ENCODE measurements around the gene TRIM58. TPM values are rescaled to one million over a fixed set of nuclear protein-coding genes. Genes with fewer than 3 reads are reported as not detected.

The TRIM58 gene
- total and polyA plus RNA-seq, 7 donors = 0.04 to 2.4 (median 0.11) TPM; not detected in 1

DNA sequence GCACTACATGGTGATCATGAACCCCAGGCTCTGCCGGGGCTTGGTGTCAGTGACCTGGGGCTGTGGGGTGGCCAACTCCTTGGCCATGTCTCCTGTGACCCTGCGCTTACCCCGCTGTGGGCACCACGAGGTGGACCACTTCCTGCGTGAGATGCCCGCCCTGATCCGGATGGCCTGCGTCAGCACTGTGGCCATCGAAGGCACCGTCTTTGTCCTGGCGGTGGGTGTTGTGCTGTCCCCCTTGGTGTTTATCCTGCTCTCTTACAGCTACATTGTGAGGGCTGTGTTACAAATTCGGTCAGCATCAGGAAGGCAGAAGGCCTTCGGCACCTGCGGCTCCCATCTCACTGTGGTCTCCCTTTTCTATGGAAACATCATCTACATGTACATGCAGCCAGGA, 39.0 kb downstream of the TRIM58 start:
- Histone ChIP-seq H3K27ac (no peak overlapping the region), H3K9me3 (no peaks in the 10 kb centered on the region), H3K4me1 (no peaks in the 10 kb centered on the region), H3K36me3 (ENCODE audit: insufficient read depth in 1 of 2, low read depth in 1 of 2) (no peaks in the 10 kb centered on the region), H3K27me3 (ENCODE audit: insufficient read depth in 3 of 3, low read length in 2 of 3) (no peaks in the 10 kb centered on the region), H3K4me3 (no peak overlapping the region)
- intact Hi-C loops (cut with DNase I) = no loop called here
- WGBS, 3 donors = 87 to 90% (median 88%) methylated on average over 14 of the region's 14 CpGs
- TF ChIP-seq, protein P1, sequence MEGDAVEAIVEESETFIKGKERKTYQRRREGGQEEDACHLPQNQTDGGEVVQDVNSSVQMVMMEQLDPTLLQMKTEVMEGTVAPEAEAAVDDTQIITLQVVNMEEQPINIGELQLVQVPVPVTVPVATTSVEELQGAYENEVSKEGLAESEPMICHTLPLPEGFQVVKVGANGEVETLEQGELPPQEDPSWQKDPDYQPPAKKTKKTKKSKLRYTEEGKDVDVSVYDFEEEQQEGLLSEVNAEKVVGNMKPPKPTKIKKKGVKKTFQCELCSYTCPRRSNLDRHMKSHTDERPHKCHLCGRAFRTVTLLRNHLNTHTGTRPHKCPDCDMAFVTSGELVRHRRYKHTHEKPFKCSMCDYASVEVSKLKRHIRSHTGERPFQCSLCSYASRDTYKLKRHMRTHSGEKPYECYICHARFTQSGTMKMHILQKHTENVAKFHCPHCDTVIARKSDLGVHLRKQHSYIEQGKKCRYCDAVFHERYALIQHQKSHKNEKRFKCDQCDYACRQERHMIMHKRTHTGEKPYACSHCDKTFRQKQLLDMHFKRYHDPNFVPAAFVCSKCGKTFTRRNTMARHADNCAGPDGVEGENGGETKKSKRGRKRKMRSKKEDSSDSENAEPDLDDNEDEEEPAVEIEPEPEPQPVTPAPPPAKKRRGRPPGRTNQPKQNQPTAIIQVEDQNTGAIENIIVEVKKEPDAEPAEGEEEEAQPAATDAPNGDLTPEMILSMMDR (IDR thresholded peaks at IDR 0.05) = no peak
- ATAC-seq (no peak), DNase-seq (no peak)

DNA sequence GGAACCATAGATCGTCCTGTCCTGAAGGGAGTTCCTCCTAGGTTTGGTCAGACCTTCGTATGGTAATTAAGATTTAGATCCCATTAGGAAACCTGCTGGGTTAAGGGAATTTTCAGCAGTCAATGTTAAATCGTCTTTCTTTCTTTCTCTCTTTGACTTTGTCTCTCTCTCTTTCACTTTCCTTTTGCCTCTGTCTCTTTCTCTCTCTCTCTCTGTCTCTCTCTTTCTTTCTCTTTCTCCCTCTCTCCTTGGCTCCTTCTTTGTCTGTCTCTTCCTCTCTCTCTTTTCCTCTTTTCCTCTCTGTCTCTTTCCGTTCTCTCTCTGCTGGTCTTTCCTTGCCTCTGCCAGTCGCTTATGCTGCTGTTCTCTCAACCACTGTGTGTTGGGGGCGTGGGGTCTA, 47.1 kb downstream of the TRIM58 start:
- TF ChIP-seq, protein P1 (IDR thresholded peaks at IDR 0.05) = no peak
- Histone ChIP-seq H3K36me3 (ENCODE audit: insufficient read depth in 1 of 2, low read depth in 1 of 2) (no peaks in the 10 kb centered on the region), H3K27ac (no peak overlapping the region), H3K4me1 (no peaks in the 10 kb centered on the region), H3K27me3 (ENCODE audit: insufficient read depth in 3 of 3, low read length in 2 of 3) (no peaks in the 10 kb centered on the region), H3K9me3 (no peaks in the 10 kb centered on the region), H3K4me3 (no peak overlapping the region)
- intact Hi-C loops (cut with DNase I) = no loop called here
- no peak for DNase-seq
- no peak for ATAC-seq
- whole genome bisulfite sequencing, 3 donors = 73 to 79% (median 79%) methylated on average over 6 of the region's 6 CpGs

- no peak for DNase-seq
- H3K4me1 ChIP-seq = no peaks in the 10 kb centered on the region
- no peaks in the 10 kb centered on the region for H3K9me3 ChIP-seq
- no peak overlapping the region for H3K27ac ChIP-seq
- 89 to 93% (median 90%) methylated on average over 13 of the region's 13 CpGs for WGBS, 3 donors
- intact Hi-C loops (cut with DNase I) = no loop called here
- no peak for ATAC-seq
- no peaks in the 10 kb centered on the region for H3K27me3 ChIP-seq (ENCODE audit: insufficient read depth in 3 of 3, low read length in 2 of 3)
- H3K4me3 ChIP-seq = no peak overlapping the region
- H3K36me3 ChIP-seq (ENCODE audit: insufficient read depth in 1 of 2, low read depth in 1 of 2) = no peaks in the 10 kb centered on the region
- TF ChIP-seq, protein P1 (IDR thresholded peaks at IDR 0.05) = no peak
Measured at GRCh38 chr1:247905181-247905580, 48.2 kb downstream of the TRIM58 start.

GRCh38 chr1:247905910-247906503, 49.0 kb downstream of the TRIM58 start:
- 64 to 73% (median 72%) methylated on average over 9 of the region's 9 CpGs for WGBS, 3 donors

More at GRCh38 chr1:247905910-247906503, 49.0 kb downstream of the TRIM58 start:
- intact Hi-C loops (cut with DNase I) = no loop called here
- H3K27ac ChIP-seq = no peak overlapping the region
- no peak for ATAC-seq
- H3K9me3 ChIP-seq = no peaks in the 10 kb centered on the region
- H3K4me1 ChIP-seq = no peaks in the 10 kb centered on the region
- TF ChIP-seq, protein P1 (IDR thresholded peaks at IDR 0.05) = no peak
- H3K36me3 ChIP-seq (ENCODE audit: insufficient read depth in 1 of 2, low read depth in 1 of 2) = no peaks in the 10 kb centered on the region
- no peaks in the 10 kb centered on the region for H3K27me3 ChIP-seq (ENCODE audit: insufficient read depth in 3 of 3, low read length in 2 of 3)
- peak overlapping the region; percentile 1 for H3K4me3 ChIP-seq
- DNase-seq = no peak
